Heart right ventricle (tissue), 16 donors: ENCODE data around the gene FLOT1. TPM values are rescaled to one million over a fixed set of nuclear protein-coding genes. Genes with fewer than 3 reads are reported as not detected.

ENCODE experiments used
- ATAC-seq, 8 donors: fragments of 200-7000 bp; cut with Tn5 transposase; one replicate each; pipeline ENCODE4 v1.9.1; 2020; ENCODE audit warnings: mild to moderate bottlenecking in 8 of 8, moderate library complexity in 8 of 8, moderate number of reproducible peaks in 1 of 8
- DNase-seq, 2 donors: peaks; one replicate each; pipeline ENCODE4 v3.0.0-alpha.2; 2020
- H3K27ac ChIP-seq, 10 donors: fragments of 200-600 bp; sonication (generic) in 2 of 10; one replicate each; pipeline versions ENCODE4 v1.5.0 to v1.8.0; 2020 to 2022; ENCODE audit warnings: mild to moderate bottlenecking in 3 of 10
- H3K27me3 ChIP-seq, 7 donors: fragments of 200-600 bp; one replicate each; pipeline ENCODE4 v1.8.0; 2021 to 2022; ENCODE audit warnings: mild to moderate bottlenecking in 2 of 7
- H3K36me3 ChIP-seq, 9 donors: fragments of 200-600 bp; sonication (generic) in 1 of 9; one replicate each; pipeline versions ENCODE4 v1.5.0 to v1.8.0; 2020 to 2022; ENCODE audit warnings: mild to moderate bottlenecking in 2 of 9
- H3K4me1 ChIP-seq, 9 donors: fragments of 200-600 bp; sonication (generic) in 1 of 9; one replicate each; pipeline versions ENCODE4 v1.5.0 to v1.8.0; 2020 to 2022; ENCODE audit warnings: mild to moderate bottlenecking in 4 of 9
- H3K4me3 ChIP-seq, 10 donors: fragments of 200-600 bp; sonication (generic) in 2 of 10; one replicate each; pipeline versions ENCODE4 v1.5.0 to v1.8.0; 2020 to 2022; ENCODE audit warnings: mild to moderate bottlenecking in 7 of 10, moderate library complexity in 2 of 10
- H3K9me3 ChIP-seq, 11 donors: fragments of 200-600 bp in 10 of 11; sonication (generic) in 2 of 11; one replicate each; pipeline versions ENCODE4 v1.5.0 to v1.8.0; 2013 to 2022; ENCODE audit warnings: mild to moderate bottlenecking in 2 of 11, control low read depth in 1 of 11, moderate library complexity in 1 of 11
- WGBS, 2 donors: extraction: QIAGEN DNeasy Blood & Tissue Kit; methylation state at CpG; one replicate each; pipeline ENCODE4 v1.1.7; 2013; ENCODE audit warnings: inconsistent platforms in 1 of 2; 5-methylcytosine and 5-hydroxymethylcytosine counted together
- intact Hi-C, 10 donors: fragments of 100-400 bp; cut with DNase I; formaldehyde crosslinking; loops; one replicate each; pipeline versions ENCODE4 v1.11.1 to v1.14.2; 2022
- polyA plus RNA-seq, 2 donors: library from polyadenylated mRNA; stranded (reverse); fragments of 200-250 nt; gene quantifications; one replicate each; pipeline ENCODE4 v1.2.3, GENCODE V29; 2013
- total RNA-seq, 10 donors: library from RNA; stranded (reverse); fragmentation: NEBNext Ultra II Directional in 3 of 10; extraction: Animal tissue kit (Norgen Biotek cat#: 25700) in 3 of 10; gene quantifications; one replicate each; pipeline versions ENCODE4 v1.2.1 to v1.2.4, GENCODE V29; 2021 to 2023
- TF ChIP-seq, protein P1 (sequence below), 9 donors: fragments of 200-600 bp; sonication (generic) in 2 of 9; IDR thresholded peaks; one replicate each; pipeline versions ENCODE4 v1.5.0 to v1.8.0; 2021 to 2022; ENCODE audit warnings: antibody characterized with exemption in 9 of 9, mild to moderate bottlenecking in 5 of 9, moderate library complexity in 1 of 9
- donor health status: Arrhythmogenic right ventricular cardiomyopathy.
- donor health status: ischemic (EF 13 %, LVEDD 7.1; RV severe dilation, severe dysfunction).
- donor health status: healthy with polysubstance abuse.
- donor health status: DM: no; HTN: yes; CAD: no.
- donor health status: DM: no; HTN: no; CAD: no.
- donor health status: ischemic (EF 25% LVEDD 6.9; RV normal size, moderate dysfunction).
- donor health status: ischemic (EF 25% LVEDD 5.7; RV mildly dilated, moderate dysfunction).
- donor health status: healthy.
- donor health status: DM: yes; HTN: yes; CAD: no.
- donor health status: Ischemic cardiomyopathy.
- donor health status: ischemic (EF 35%, LVEDD 5.7; RV mildly dilated, moderate dysfunction).
- donor health status: nonischemic (EF 11% LVEDD 7.7; RV severe dilation, severe dysfunction).
- donor health status: DM: yes; HTN: yes; CAD: no.
- donor health status: PGD.
- donor health status: ischemic (EF 29% LVEDD 5.4; RV normal size, mild dysfunction).
- donor health status: nonischemic (EF 23%, LVEDD 6.1; RV moderate dilation, normal function).

FLOT1 gene
- total and polyA plus RNA-seq, 12 donors, result 158 to 317 (median 190) TPM

DNA sequence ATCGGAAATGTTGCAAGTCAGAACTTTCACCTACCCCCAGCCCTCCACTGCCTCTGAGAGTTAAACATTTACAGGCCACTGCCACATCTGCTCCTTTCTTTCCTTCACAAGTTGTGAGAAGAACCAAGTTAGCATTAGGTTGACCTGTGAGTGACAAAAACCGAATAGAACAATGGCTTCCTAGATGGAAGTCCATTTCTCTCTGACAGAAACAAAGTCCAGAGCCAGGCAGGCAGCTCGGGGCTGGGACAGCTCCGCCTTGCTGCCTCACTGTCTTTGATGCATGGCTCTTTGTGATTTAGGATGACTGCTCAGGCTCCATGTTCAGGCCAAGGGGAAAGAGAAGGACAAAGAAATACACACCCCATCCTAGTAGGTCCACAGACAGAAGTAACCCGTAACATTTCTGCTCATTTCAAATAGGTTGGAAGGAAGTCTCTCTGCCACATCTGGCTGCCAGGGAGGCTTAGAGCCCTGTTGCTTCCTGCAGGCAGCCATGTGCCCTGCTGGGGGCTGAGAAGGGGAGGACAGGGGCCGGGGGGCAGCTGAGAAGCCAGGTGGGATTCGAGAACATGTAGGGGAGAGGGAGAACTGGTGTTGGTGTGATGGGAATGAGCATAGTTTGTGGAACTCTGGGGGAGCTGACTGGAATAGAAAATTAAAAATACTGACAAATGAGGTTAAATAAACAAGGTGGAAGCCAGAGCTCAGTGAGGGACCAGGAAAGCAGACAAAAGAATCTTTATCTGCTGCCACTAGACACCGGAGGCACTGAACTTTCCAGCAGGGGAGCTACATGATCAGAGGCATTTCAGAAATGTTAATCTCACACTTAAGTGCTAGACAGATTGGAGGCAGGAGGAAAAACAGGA is 21.4 kb upstream of the FLOT1 start:
- Histone ChIP-seq H3K27ac (peak overlapping the region in 9 of 10 donors; percentile 41 to 90 (median 80)), H3K27me3 (no peaks in the 10 kb centered on the region), H3K4me1 (peaks cover 12 to 61% (median 33%) of the 10 kb centered on the region in 9 donors), H3K9me3 (no peaks in the 10 kb centered on the region), H3K4me3 (no peak overlapping the region), H3K36me3 (no peaks in the 10 kb centered on the region)
- 41 to 51% methylated on average over 8 of the region's 8 CpGs for WGBS, 2 donors
- intact Hi-C loops, result no loop called here
- DNase-seq, result no peak
- ATAC-seq, result peak; percentile 28 to 83 (median 68)
- TF ChIP-seq, protein P1, sequence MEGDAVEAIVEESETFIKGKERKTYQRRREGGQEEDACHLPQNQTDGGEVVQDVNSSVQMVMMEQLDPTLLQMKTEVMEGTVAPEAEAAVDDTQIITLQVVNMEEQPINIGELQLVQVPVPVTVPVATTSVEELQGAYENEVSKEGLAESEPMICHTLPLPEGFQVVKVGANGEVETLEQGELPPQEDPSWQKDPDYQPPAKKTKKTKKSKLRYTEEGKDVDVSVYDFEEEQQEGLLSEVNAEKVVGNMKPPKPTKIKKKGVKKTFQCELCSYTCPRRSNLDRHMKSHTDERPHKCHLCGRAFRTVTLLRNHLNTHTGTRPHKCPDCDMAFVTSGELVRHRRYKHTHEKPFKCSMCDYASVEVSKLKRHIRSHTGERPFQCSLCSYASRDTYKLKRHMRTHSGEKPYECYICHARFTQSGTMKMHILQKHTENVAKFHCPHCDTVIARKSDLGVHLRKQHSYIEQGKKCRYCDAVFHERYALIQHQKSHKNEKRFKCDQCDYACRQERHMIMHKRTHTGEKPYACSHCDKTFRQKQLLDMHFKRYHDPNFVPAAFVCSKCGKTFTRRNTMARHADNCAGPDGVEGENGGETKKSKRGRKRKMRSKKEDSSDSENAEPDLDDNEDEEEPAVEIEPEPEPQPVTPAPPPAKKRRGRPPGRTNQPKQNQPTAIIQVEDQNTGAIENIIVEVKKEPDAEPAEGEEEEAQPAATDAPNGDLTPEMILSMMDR (IDR thresholded peaks at IDR 0.05), result peak in 5 of 9 donors; percentile 14 to 39 (median 37)

DNA sequence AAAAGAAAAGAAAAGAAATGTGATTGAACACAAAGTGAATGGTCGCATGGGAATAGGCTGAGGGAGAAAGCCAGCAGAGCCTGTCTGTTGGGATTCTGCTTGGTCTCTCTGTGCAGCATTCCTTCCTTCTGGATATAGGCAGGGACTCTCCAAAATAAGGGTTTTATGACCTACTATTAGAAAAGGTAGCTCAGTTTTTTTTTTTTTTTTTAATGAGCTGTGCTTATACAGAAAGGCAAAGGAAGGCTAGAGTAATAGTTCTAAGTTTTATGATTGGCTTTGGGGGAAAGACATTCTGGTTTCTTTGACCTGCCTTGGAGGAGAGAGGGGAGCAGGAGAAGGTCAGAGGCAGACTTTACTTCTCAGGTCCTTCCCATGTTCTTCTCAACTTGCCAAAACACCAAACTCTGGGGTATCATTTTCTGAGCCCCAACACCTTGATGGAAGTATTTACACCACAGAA is 20.7 kb upstream of the FLOT1 start:
- Histone ChIP-seq H3K27ac (peak overlapping the region in 6 of 10 donors; percentile 50 to 90 (median 83)), H3K4me1 (peaks cover 9 to 61% (median 33%) of the 10 kb centered on the region in 9 donors), H3K36me3 (no peaks in the 10 kb centered on the region), H3K27me3 (no peaks in the 10 kb centered on the region), H3K9me3 (no peaks in the 10 kb centered on the region), H3K4me3 (no peak overlapping the region)
- DNase-seq (no peak), ATAC-seq (no peak)
- TF ChIP-seq, protein P1 (IDR thresholded peaks at IDR 0.05), result no peak
- WGBS, 2 donors, result 93 to 97% methylated on average over 1 of the region's 1 CpG
- intact Hi-C loops, result no loop called here

DNA sequence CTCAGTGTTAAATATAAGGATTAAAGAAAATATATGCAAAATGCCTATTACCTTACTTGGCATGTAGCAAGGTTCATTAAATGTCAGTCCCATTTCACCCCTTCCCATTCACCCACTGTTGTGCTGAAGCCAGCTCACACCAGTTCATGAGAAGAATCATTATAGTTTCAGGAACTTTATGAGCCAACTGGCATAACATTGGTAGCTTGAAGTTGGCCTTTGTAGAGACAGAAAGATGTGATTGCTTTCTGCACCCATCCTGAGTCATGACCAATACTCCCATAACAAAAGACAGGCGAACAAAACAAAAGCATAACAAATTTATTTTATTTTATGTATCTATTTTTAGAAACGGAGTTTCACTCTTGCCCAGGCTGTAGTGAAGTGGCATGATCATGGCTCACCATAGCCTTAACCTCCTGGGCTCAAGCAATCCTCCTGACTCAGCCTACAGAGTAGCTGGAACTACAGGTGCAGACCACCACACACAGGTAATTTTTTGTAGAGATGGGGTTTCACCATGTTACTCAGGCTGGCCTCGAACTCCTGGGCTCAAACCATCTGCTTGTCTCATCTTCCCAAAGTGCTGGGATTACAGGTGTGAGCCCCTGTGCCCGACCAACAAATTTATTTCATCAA is 19.4 kb upstream of the FLOT1 start:
- H3K4me1 ChIP-seq, result peaks cover 12 to 68% (median 37%) of the 10 kb centered on the region in 9 donors
- H3K36me3 ChIP-seq, result no peaks in the 10 kb centered on the region
- peak overlapping the region in 2 of 10 donors; percentile 21 to 80 for H3K27ac ChIP-seq
- TF ChIP-seq, protein P1 (IDR thresholded peaks at IDR 0.05), result no peak
- ATAC-seq (no peak), DNase-seq (no peak)
- WGBS, 2 donors, result 98% methylated on average over 4 of the region's 4 CpGs
- H3K9me3 ChIP-seq, result no peaks in the 10 kb centered on the region
- H3K27me3 ChIP-seq, result no peaks in the 10 kb centered on the region
- no peak overlapping the region for H3K4me3 ChIP-seq
- intact Hi-C loops, result no loop called here

DNA sequence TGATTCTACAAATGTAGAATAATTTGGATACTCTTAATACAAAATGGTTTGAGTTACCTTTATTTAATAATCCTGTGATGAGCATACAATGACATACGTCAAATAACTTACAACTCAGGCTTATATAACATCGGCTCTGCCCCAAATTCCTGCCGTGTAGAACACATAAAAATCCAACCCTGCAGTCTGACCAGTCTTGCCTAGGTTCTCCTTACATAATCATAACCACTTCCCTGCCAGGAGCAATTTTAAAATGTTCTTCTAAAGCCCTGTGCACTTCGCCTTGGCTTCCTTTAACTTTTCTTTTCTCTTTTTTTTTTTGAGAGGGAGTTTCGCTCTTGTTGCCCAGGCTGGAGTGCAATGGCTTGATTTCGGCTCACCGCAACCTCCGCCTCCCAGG is 18.1 kb upstream of the FLOT1 start:
- ATAC-seq, result no peak
- no peaks in the 10 kb centered on the region for H3K27me3 ChIP-seq
- WGBS, 2 donors, result 90 to 93% methylated on average over 8 of the region's 8 CpGs
- intact Hi-C loops, result no loop called here
- H3K27ac ChIP-seq, result peak overlapping the region in 5 of 10 donors; percentile 32 to 98 (median 94)
- no peaks in the 10 kb centered on the region for H3K36me3 ChIP-seq
- no peak overlapping the region for H3K4me3 ChIP-seq
- no peak for DNase-seq
- no peaks in the 10 kb centered on the region for H3K9me3 ChIP-seq
- TF ChIP-seq, protein P1 (IDR thresholded peaks at IDR 0.05), result no peak
- H3K4me1 ChIP-seq, result peaks cover 12 to 62% (median 29%) of the 10 kb centered on the region in 9 donors
